Measurements from ENCODE around the gene NOP56.

GRCh38 chr20:2657241-2657640 lies 4.8 kb downstream of the NOP56 start:
- TF ChIP-seq CTCF (IDR thresholded peaks at IDR 0.05) (no peak), POLR2A (IDR thresholded peaks at IDR 0.05) (no peak)
